Gastroesophageal sphincter (tissue), 3 donors: ENCODE data around the gene TMEM273.

Source experiments
- EP300 ChIP-seq: sonication (generic); formaldehyde crosslinking; IDR thresholded peaks from one replicate; pipeline ENCODE4 v1.6.1; 2017; ENCODE audit warnings: antibody characterized with exemption, mild to moderate bottlenecking
- POLR2A ChIP-seq, 2 donors: fragments of 450-650 bp; IDR thresholded peaks; one replicate each; pipeline ENCODE4 v1.6.1; 2017; ENCODE audit warnings: antibody characterized with exemption in 2 of 2, mild to moderate bottlenecking in 2 of 2, moderate library complexity in 1 of 2
- POLR2AphosphoS5 ChIP-seq: sonication (generic); formaldehyde crosslinking; IDR thresholded peaks from one replicate; pipeline ENCODE4 v1.6.1; 2017; ENCODE audit warnings: antibody characterized with exemption
- TF ChIP-seq, protein P1 (sequence below), 4 experiments: fragments of 200-600 bp in 2 of 4; fragments of 450-650 bp in 2 of 4; sonication (generic) in 1 of 4; IDR thresholded peaks; one replicate each; pipeline ENCODE4 v1.5.1; 2017 to 2019; ENCODE audit warnings: antibody characterized with exemption in 4 of 4, mild to moderate bottlenecking in 2 of 4, moderate library complexity in 2 of 4

DNA sequence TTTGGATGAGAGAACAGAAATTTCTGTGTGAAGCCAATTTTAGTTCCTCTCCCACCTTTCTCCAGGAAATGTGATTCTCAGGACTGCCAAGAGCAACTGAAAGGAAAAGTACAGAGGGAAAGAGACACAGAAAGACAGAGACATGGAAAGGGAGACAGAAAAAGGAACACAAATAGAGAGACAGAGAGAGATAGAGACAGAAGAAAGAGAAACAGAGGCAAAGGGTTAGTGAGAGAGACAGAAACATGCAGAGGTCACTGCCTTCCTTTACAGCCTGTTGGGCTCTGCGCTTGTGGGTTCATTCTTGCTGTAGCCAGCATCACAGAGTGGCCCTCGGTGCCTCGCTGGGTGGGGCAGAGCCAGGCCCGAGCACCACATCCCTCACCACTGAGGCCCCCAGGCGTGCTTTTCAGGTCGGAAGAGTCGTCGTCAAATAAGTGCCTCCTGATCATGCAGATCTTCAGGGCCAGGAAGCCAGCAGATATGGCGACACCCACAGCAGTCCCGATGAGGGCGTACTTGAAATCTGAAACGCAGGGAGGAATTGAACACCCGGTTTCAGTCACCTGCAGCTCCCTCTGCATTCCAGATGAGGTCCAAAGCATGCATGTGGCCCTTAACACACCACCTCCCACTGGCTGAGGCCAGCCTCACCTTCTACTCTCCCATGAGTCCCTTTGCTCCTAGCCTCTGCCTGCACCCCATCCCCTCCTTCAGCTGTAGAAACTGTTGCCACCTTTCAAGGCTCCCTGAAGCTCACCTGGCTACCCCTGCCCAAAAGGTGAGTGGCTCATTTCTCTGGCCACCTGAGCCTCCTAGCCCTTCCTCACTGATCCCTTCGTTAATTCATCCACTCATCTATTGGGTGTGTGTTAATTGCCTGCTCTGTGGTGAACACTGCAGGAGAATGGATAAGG lies 21.4 kb downstream of the TMEM273 start:
- TF ChIP-seq POLR2AphosphoS5 (no peak), POLR2A (IDR thresholded peaks at IDR 0.05) (no peak), EP300 (no peak)
- TF ChIP-seq, protein P1, sequence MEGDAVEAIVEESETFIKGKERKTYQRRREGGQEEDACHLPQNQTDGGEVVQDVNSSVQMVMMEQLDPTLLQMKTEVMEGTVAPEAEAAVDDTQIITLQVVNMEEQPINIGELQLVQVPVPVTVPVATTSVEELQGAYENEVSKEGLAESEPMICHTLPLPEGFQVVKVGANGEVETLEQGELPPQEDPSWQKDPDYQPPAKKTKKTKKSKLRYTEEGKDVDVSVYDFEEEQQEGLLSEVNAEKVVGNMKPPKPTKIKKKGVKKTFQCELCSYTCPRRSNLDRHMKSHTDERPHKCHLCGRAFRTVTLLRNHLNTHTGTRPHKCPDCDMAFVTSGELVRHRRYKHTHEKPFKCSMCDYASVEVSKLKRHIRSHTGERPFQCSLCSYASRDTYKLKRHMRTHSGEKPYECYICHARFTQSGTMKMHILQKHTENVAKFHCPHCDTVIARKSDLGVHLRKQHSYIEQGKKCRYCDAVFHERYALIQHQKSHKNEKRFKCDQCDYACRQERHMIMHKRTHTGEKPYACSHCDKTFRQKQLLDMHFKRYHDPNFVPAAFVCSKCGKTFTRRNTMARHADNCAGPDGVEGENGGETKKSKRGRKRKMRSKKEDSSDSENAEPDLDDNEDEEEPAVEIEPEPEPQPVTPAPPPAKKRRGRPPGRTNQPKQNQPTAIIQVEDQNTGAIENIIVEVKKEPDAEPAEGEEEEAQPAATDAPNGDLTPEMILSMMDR (IDR thresholded peaks at IDR 0.05): no peak
